GM12892 (cell line): ENCODE results near the gene AGO1.

Experiments
- POLR2A ChIP-seq: IDR thresholded peaks from 2 replicates; pipeline ENCODE4 v1.6.1; 2011; ENCODE audit warnings: low read depth, low read length, control low read depth
- POLR2AphosphoS5 ChIP-seq: IDR thresholded peaks from 2 replicates; pipeline ENCODE4 v1.6.1; 2011; ENCODE audit warnings: low read depth, low read length, control low read depth
- TAF1 ChIP-seq: IDR thresholded peaks from 2 replicates; pipeline ENCODE4 v1.6.1; 2011; ENCODE audit warnings: low read depth, mild to moderate bottlenecking, control low read depth, low read length, borderline replicate concordance

DNA sequence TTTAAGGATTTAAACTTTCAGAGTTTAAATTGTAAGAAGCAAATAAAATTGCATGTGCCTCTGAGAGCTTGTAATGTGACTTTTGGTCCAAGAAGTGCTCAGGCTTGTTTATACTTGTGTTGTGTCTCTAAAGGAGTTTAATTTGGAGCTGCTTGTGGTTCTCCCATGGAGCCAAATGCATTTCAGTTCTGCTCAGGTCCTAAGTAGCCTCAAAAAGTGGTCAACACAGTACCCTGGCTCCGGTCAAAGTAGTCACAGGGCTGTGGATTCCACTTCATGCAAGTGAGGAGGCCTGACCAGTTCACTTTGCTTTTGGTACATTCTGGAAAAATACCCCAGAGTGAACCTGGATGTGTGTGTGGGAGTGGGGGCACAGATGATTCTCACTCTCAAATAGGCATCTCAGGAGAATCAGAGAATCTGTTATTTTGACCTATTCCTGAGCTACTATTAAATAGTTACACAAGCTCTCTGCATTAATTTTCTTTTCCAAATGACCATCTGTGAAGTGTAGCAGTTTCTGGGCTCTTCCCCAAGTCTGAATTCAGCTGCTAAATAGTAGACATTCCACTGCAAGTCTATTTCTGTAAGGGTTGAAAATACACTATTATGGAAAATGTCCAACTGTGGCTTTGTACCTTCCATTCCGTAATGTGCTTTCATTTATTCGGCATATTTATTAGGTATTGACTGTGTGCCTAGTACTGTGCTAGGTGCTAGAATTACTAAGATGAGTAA, 31.7 kb upstream of the AGO1 start:
- no peak for TF ChIP-seq POLR2AphosphoS5
- no peak for TF ChIP-seq POLR2A
- TF ChIP-seq TAF1: no peak
